ENCODE data around the gene TEAD1. TPM values are rescaled to one million over a fixed set of nuclear protein-coding genes. Genes with fewer than 3 reads are reported as not detected.
"Not testable (repeated sequence)": the region's sequence is repeated elsewhere in the genome, so short reads cannot be mapped to it uniquely, and the experiment has no call there.

Gene TEAD1
- polyA plus RNA-seq, 4 donors = 76.3 to 94.0 (median 83.1) TPM

GRCh38 chr11:12733091-12733490 is 58.9 kb downstream of the TEAD1 start:
- DNase-seq (ENCODE audit: low read depth in 4 of 4, low spot score in 3 of 4) = no peak

GRCh38 chr11:12734625-12735024 is 60.4 kb downstream of the TEAD1 start:
- no peak for DNase-seq (ENCODE audit: low read depth in 4 of 4, low spot score in 3 of 4)

GRCh38 chr11:12735262-12735661 is 61.0 kb downstream of the TEAD1 start:
- no peak for DNase-seq (ENCODE audit: low read depth in 4 of 4, low spot score in 3 of 4)

GRCh38 chr11:12737024-12737423 is 62.8 kb downstream of the TEAD1 start:
- DNase-seq (ENCODE audit: low read depth in 4 of 4, low spot score in 3 of 4) = no peak

GRCh38 chr11:12741671-12742216 is 67.5 kb downstream of the TEAD1 start:
- no peak for DNase-seq (ENCODE audit: low read depth in 4 of 4, low spot score in 3 of 4)

GRCh38 chr11:12743834-12744449 is 69.7 kb downstream of the TEAD1 start:
- no peak for DNase-seq (ENCODE audit: low read depth in 4 of 4, low spot score in 3 of 4)

GRCh38 chr11:12744826-12745502 is 70.7 kb downstream of the TEAD1 start:
- peak in 2 of 4 donors; percentile 55 to 73 for DNase-seq (ENCODE audit: low read depth in 4 of 4, low spot score in 3 of 4)

- no peak for DNase-seq (ENCODE audit: low read depth in 4 of 4, low spot score in 3 of 4)
Observed at GRCh38 chr11:12745787-12746186, 71.6 kb downstream of the TEAD1 start.

- DNase-seq (ENCODE audit: low read depth in 4 of 4, low spot score in 3 of 4) = peak; percentile 71 to 86 (median 80)
Observed at GRCh38 chr11:12746593-12747097, 72.4 kb downstream of the TEAD1 start.

GRCh38 chr11:12748561-12748960 is 74.3 kb downstream of the TEAD1 start:
- DNase-seq (ENCODE audit: low read depth in 4 of 4, low spot score in 3 of 4) = no peak

GRCh38 chr11:12749442-12749841 is 75.2 kb downstream of the TEAD1 start:
- DNase-seq (ENCODE audit: low read depth in 4 of 4, low spot score in 3 of 4) = no peak

- no peak for DNase-seq (ENCODE audit: low read depth in 4 of 4, low spot score in 3 of 4)
Observed at GRCh38 chr11:12750181-12750580, 76.0 kb downstream of the TEAD1 start.

- DNase-seq (ENCODE audit: low read depth in 4 of 4, low spot score in 3 of 4) = no peak
Observed at GRCh38 chr11:12752868-12753524, 78.8 kb downstream of the TEAD1 start.

- DNase-seq (ENCODE audit: low read depth in 4 of 4, low spot score in 3 of 4) = no peak
Observed at GRCh38 chr11:12754021-12754420, 79.8 kb downstream of the TEAD1 start.

- no peak for DNase-seq (ENCODE audit: low read depth in 4 of 4, low spot score in 3 of 4)
Observed at GRCh38 chr11:12754582-12755234, 80.5 kb downstream of the TEAD1 start.

GRCh38 chr11:12755510-12756453 is 81.6 kb downstream of the TEAD1 start:
- DNase-seq (ENCODE audit: low read depth in 4 of 4, low spot score in 3 of 4) = no peak

GRCh38 chr11:12756454-12756806 is 82.2 kb downstream of the TEAD1 start:
- DNase-seq (ENCODE audit: low read depth in 4 of 4, low spot score in 3 of 4) = no peak

- DNase-seq (ENCODE audit: low read depth in 4 of 4, low spot score in 3 of 4) = no peak
Observed at GRCh38 chr11:12756867-12757266, 82.6 kb downstream of the TEAD1 start.

- no peak for DNase-seq (ENCODE audit: low read depth in 4 of 4, low spot score in 3 of 4)
Observed at GRCh38 chr11:12757416-12757815, 83.2 kb downstream of the TEAD1 start.

GRCh38 chr11:12758117-12758516 is 83.9 kb downstream of the TEAD1 start:
- not testable (repeated sequence) for DNase-seq (ENCODE audit: low read depth in 4 of 4, low spot score in 3 of 4)

All from left renal pelvis (tissue), 4 donors.